ENCODE measurements around the gene KIF14. TPM values are rescaled to one million over a fixed set of nuclear protein-coding genes. Genes with fewer than 3 reads are reported as not detected.

The KIF14 gene
- total and polyA plus RNA-seq, 2 experiments from 2014 or later = 13.3 to 23.2 TPM

- peaks cover 24% of the 10 kb centered on the region for H3K4me1 ChIP-seq (ENCODE audit: insufficient read depth)
- no peaks in the 10 kb centered on the region for H3K36me3 ChIP-seq (ENCODE audit: insufficient read depth)
- no peak for TF ChIP-seq CREB1 (CRISPR knock-in tag; IDR thresholded peaks at IDR 0.05; ENCODE audit: low read depth)
- TF ChIP-seq JUNB (IDR thresholded peaks at IDR 0.05; ENCODE audit: unreplicated experiment) = no peak
- no peak for TF ChIP-seq EZH2phosphoT487 (IDR thresholded peaks at IDR 0.05; ENCODE audit: unreplicated experiment)
- no peak for TF ChIP-seq CTCF (conservative IDR thresholded peaks at IDR 0.05; ENCODE audit: low read depth in 2 of 2)
- TF ChIP-seq NANOG (IDR thresholded peaks at IDR 0.05; ENCODE audit: borderline replicate concordance) = no peak
- no peak for TF ChIP-seq POLR2AphosphoS5 (IDR thresholded peaks at IDR 0.05; ENCODE audit: low read depth)
- TF ChIP-seq REST (IDR thresholded peaks at IDR 0.05; ENCODE audit: unreplicated experiment) = no peak
- no peak for TF ChIP-seq ZNF331 (CRISPR knock-in tag; IDR thresholded peaks at IDR 0.05; ENCODE audit: low read depth)
- TF ChIP-seq, protein P1, sequence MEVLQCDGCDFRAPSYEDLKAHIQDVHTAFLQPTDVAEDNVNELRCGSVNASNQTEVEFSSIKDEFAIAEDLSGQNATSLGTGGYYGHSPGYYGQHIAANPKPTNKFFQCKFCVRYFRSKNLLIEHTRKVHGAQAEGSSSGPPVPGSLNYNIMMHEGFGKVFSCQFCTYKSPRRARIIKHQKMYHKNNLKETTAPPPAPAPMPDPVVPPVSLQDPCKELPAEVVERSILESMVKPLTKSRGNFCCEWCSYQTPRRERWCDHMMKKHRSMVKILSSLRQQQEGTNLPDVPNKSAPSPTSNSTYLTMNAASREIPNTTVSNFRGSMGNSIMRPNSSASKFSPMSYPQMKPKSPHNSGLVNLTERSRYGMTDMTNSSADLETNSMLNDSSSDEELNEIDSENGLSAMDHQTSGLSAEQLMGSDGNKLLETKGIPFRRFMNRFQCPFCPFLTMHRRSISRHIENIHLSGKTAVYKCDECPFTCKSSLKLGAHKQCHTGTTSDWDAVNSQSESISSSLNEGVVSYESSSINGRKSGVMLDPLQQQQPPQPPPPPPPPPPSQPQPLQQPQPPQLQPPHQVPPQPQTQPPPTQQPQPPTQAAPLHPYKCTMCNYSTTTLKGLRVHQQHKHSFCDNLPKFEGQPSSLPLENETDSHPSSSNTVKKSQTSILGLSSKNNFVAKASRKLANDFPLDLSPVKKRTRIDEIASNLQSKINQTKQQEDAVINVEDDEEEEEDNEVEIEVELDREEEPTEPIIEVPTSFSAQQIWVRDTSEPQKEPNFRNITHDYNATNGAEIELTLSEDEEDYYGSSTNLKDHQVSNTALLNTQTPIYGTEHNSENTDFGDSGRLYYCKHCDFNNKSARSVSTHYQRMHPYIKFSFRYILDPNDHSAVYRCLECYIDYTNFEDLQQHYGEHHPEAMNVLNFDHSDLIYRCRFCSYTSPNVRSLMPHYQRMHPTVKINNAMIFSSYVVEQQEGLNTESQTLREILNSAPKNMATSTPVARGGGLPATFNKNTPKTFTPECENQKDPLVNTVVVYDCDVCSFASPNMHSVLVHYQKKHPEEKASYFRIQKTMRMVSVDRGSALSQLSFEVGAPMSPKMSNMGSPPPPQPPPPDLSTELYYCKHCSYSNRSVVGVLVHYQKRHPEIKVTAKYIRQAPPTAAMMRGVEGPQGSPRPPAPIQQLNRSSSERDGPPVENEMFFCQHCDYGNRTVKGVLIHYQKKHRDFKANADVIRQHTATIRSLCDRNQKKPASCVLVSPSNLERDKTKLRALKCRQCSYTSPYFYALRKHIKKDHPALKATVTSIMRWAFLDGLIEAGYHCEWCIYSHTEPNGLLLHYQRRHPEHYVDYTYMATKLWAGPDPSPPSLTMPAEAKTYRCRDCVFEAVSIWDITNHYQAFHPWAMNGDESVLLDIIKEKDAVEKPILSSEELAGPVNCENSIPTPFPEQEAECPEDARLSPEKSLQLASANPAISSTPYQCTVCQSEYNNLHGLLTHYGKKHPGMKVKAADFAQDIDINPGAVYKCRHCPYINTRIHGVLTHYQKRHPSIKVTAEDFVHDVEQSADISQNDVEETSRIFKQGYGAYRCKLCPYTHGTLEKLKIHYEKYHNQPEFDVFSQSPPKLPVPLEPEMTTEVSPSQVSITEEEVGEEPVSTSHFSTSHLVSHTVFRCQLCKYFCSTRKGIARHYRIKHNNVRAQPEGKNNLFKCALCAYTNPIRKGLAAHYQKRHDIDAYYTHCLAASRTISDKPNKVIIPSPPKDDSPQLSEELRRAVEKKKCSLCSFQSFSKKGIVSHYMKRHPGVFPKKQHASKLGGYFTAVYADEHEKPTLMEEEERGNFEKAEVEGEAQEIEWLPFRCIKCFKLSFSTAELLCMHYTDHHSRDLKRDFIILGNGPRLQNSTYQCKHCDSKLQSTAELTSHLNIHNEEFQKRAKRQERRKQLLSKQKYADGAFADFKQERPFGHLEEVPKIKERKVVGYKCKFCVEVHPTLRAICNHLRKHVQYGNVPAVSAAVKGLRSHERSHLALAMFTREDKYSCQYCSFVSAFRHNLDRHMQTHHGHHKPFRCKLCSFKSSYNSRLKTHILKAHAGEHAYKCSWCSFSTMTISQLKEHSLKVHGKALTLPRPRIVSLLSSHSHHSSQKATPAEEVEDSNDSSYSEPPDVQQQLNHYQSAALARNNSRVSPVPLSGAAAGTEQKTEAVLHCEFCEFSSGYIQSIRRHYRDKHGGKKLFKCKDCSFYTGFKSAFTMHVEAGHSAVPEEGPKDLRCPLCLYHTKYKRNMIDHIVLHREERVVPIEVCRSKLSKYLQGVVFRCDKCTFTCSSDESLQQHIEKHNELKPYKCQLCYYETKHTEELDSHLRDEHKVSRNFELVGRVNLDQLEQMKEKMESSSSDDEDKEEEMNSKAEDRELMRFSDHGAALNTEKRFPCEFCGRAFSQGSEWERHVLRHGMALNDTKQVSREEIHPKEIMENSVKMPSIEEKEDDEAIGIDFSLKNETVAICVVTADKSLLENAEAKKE (CRISPR knock-in tag; IDR thresholded peaks at IDR 0.05) = no peak
- no peak for TF ChIP-seq EZH2 (IDR thresholded peaks at IDR 0.05; ENCODE audit: low read depth, unreplicated experiment)
- no peak for TF ChIP-seq STAT1 (IDR thresholded peaks at IDR 0.05; ENCODE audit: unreplicated experiment)
- TF ChIP-seq ZNF114 (CRISPR knock-in tag; IDR thresholded peaks at IDR 0.05) = no peak
- TF ChIP-seq, protein P2, sequence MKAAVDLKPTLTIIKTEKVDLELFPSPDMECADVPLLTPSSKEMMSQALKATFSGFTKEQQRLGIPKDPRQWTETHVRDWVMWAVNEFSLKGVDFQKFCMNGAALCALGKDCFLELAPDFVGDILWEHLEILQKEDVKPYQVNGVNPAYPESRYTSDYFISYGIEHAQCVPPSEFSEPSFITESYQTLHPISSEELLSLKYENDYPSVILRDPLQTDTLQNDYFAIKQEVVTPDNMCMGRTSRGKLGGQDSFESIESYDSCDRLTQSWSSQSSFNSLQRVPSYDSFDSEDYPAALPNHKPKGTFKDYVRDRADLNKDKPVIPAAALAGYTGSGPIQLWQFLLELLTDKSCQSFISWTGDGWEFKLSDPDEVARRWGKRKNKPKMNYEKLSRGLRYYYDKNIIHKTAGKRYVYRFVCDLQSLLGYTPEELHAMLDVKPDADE (IDR thresholded peaks at IDR 0.05) = no peak
- ATAC-seq (no peak), DNase-seq (ENCODE audit: low spot score) (no peak)
- H3K36me3 Mint-ChIP-seq (ENCODE audit: low read depth) = peaks cover 14% of the 10 kb centered on the region; the same call in 1 of the 3 replicates
- H3K79me2 ChIP-seq (replicated peaks; ENCODE audit: insufficient read depth) = peaks cover 28% of the 10 kb centered on the region
- peak overlapping the region; percentile 89 for H3K4me2 ChIP-seq
- H3F3A ChIP-seq (replicated peaks; ENCODE audit: low read depth) = peaks cover 4% of the 10 kb centered on the region; the same call in 1 of the 2 replicates
- peaks cover 31% of the 10 kb centered on the region for H3K4me1 Mint-ChIP-seq
- peak overlapping the region; percentile 86 for H3K4me3 Mint-ChIP-seq
- H3K4me3 ChIP-seq = peak overlapping the region; percentile 91
- peaks cover 9% of the 10 kb centered on the region for H3K27me3 Mint-ChIP-seq (ENCODE audit: insufficient read depth, low read depth, poor library complexity)
- no peaks in the 10 kb centered on the region for H3K9me2 ChIP-seq (ENCODE audit: insufficient read depth)
- H3K27ac Mint-ChIP-seq = peak overlapping the region; percentile 85
- H3K27me3 ChIP-seq (ENCODE audit: insufficient read depth) = no peaks in the 10 kb centered on the region
- H4K20me1 ChIP-seq (replicated peaks; ENCODE audit: insufficient read depth) = no peaks in the 10 kb centered on the region
- H2AFZ ChIP-seq = peak overlapping the region; percentile 86
- no peaks in the 10 kb centered on the region for H3K9me3 Mint-ChIP-seq
- H3K27ac ChIP-seq (ENCODE audit: low read depth) = peak overlapping the region; percentile 95
Measured at GRCh38 chr1:200668514-200669313, 48.2 kb upstream of the KIF14 start.

Measured in GM23338 (cell line).